ENCODE data around the gene PRKG1. TPM values are rescaled to one million over a fixed set of nuclear protein-coding genes. Genes with fewer than 3 reads are reported as not detected.

Gene PRKG1
- total and polyA plus RNA-seq, 2 experiments from 2014 or later: 18.2 to 21.1 TPM

DNA sequence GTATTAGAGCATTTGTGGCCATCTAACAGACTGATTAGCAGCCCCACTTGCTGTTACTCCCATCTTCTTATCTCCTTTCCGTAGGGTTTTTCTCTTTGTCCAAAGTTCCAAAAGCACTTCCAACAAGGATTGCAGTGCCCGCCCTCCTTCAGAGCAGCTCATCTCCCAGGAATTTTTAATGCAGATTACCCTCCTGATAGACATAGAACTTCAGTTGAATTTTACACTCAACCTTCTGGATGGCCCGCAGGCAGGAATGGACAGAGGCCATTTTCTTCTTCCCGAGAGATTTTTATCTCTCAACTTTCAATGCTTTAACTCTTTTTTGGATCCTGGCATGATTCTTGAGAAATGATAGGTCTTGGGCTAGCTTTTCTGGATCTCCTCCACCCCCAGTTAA lies 23.3 kb downstream of the PRKG1 start:
- DNase-seq (ENCODE audit: low spot score): no peak
- H3K4me3 Mint-ChIP-seq: no peak overlapping the region

More for the DNA sequence above, 23.3 kb downstream of the PRKG1 start:
- H3K27me3 Mint-ChIP-seq (ENCODE audit: insufficient read depth, low read depth, poor library complexity): no peaks in the 10 kb centered on the region
- Histone ChIP-seq H3K4me3 (no peak overlapping the region), H3K36me3 (ENCODE audit: insufficient read depth) (no peaks in the 10 kb centered on the region), H3K27ac (ENCODE audit: low read depth) (no peak overlapping the region), H4K20me1 (replicated peaks; ENCODE audit: insufficient read depth) (no peaks in the 10 kb centered on the region), H3K79me2 (replicated peaks; ENCODE audit: insufficient read depth) (no peaks in the 10 kb centered on the region; the same call in 1 of the 2 replicates), H3K4me2 (no peak overlapping the region), H3F3A (replicated peaks; ENCODE audit: low read depth) (no peaks in the 10 kb centered on the region), H3K4me1 (ENCODE audit: insufficient read depth) (no peaks in the 10 kb centered on the region; the same call in none of the 2 replicates), H3K9me2 (ENCODE audit: insufficient read depth) (no peaks in the 10 kb centered on the region), H2AFZ (no peak overlapping the region), H3K27me3 (ENCODE audit: insufficient read depth) (no peaks in the 10 kb centered on the region)
- no peak overlapping the region for H3K27ac Mint-ChIP-seq
- no peak for ATAC-seq
- peaks cover 11% of the 10 kb centered on the region; the same call in 2 of the 3 replicates for H3K4me1 Mint-ChIP-seq
- no peaks in the 10 kb centered on the region for H3K9me3 Mint-ChIP-seq
- TF ChIP-seq JUNB (IDR thresholded peaks at IDR 0.05; ENCODE audit: unreplicated experiment): no peak
- TF ChIP-seq POLR2AphosphoS5 (IDR thresholded peaks at IDR 0.05; ENCODE audit: low read depth): no peak
- TF ChIP-seq EZH2 (IDR thresholded peaks at IDR 0.05; ENCODE audit: low read depth, unreplicated experiment): no peak
- no peak for TF ChIP-seq CTCF (conservative IDR thresholded peaks at IDR 0.05; ENCODE audit: low read depth in 2 of 2)
- TF ChIP-seq CREB1 (CRISPR knock-in tag; IDR thresholded peaks at IDR 0.05; ENCODE audit: low read depth): no peak
- TF ChIP-seq, protein P1, sequence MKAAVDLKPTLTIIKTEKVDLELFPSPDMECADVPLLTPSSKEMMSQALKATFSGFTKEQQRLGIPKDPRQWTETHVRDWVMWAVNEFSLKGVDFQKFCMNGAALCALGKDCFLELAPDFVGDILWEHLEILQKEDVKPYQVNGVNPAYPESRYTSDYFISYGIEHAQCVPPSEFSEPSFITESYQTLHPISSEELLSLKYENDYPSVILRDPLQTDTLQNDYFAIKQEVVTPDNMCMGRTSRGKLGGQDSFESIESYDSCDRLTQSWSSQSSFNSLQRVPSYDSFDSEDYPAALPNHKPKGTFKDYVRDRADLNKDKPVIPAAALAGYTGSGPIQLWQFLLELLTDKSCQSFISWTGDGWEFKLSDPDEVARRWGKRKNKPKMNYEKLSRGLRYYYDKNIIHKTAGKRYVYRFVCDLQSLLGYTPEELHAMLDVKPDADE (IDR thresholded peaks at IDR 0.05): no peak
- no peak for TF ChIP-seq NANOG (IDR thresholded peaks at IDR 0.05; ENCODE audit: borderline replicate concordance)
- TF ChIP-seq ZNF331 (CRISPR knock-in tag; IDR thresholded peaks at IDR 0.05; ENCODE audit: low read depth): no peak
- no peak for TF ChIP-seq REST (IDR thresholded peaks at IDR 0.05; ENCODE audit: unreplicated experiment)
- no peak for TF ChIP-seq EZH2phosphoT487 (IDR thresholded peaks at IDR 0.05; ENCODE audit: unreplicated experiment)
- TF ChIP-seq, protein P2, sequence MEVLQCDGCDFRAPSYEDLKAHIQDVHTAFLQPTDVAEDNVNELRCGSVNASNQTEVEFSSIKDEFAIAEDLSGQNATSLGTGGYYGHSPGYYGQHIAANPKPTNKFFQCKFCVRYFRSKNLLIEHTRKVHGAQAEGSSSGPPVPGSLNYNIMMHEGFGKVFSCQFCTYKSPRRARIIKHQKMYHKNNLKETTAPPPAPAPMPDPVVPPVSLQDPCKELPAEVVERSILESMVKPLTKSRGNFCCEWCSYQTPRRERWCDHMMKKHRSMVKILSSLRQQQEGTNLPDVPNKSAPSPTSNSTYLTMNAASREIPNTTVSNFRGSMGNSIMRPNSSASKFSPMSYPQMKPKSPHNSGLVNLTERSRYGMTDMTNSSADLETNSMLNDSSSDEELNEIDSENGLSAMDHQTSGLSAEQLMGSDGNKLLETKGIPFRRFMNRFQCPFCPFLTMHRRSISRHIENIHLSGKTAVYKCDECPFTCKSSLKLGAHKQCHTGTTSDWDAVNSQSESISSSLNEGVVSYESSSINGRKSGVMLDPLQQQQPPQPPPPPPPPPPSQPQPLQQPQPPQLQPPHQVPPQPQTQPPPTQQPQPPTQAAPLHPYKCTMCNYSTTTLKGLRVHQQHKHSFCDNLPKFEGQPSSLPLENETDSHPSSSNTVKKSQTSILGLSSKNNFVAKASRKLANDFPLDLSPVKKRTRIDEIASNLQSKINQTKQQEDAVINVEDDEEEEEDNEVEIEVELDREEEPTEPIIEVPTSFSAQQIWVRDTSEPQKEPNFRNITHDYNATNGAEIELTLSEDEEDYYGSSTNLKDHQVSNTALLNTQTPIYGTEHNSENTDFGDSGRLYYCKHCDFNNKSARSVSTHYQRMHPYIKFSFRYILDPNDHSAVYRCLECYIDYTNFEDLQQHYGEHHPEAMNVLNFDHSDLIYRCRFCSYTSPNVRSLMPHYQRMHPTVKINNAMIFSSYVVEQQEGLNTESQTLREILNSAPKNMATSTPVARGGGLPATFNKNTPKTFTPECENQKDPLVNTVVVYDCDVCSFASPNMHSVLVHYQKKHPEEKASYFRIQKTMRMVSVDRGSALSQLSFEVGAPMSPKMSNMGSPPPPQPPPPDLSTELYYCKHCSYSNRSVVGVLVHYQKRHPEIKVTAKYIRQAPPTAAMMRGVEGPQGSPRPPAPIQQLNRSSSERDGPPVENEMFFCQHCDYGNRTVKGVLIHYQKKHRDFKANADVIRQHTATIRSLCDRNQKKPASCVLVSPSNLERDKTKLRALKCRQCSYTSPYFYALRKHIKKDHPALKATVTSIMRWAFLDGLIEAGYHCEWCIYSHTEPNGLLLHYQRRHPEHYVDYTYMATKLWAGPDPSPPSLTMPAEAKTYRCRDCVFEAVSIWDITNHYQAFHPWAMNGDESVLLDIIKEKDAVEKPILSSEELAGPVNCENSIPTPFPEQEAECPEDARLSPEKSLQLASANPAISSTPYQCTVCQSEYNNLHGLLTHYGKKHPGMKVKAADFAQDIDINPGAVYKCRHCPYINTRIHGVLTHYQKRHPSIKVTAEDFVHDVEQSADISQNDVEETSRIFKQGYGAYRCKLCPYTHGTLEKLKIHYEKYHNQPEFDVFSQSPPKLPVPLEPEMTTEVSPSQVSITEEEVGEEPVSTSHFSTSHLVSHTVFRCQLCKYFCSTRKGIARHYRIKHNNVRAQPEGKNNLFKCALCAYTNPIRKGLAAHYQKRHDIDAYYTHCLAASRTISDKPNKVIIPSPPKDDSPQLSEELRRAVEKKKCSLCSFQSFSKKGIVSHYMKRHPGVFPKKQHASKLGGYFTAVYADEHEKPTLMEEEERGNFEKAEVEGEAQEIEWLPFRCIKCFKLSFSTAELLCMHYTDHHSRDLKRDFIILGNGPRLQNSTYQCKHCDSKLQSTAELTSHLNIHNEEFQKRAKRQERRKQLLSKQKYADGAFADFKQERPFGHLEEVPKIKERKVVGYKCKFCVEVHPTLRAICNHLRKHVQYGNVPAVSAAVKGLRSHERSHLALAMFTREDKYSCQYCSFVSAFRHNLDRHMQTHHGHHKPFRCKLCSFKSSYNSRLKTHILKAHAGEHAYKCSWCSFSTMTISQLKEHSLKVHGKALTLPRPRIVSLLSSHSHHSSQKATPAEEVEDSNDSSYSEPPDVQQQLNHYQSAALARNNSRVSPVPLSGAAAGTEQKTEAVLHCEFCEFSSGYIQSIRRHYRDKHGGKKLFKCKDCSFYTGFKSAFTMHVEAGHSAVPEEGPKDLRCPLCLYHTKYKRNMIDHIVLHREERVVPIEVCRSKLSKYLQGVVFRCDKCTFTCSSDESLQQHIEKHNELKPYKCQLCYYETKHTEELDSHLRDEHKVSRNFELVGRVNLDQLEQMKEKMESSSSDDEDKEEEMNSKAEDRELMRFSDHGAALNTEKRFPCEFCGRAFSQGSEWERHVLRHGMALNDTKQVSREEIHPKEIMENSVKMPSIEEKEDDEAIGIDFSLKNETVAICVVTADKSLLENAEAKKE (CRISPR knock-in tag; IDR thresholded peaks at IDR 0.05): no peak
- no peak for TF ChIP-seq ZNF114 (CRISPR knock-in tag; IDR thresholded peaks at IDR 0.05)
- TF ChIP-seq STAT1 (IDR thresholded peaks at IDR 0.05; ENCODE audit: unreplicated experiment): no peak
- no peaks in the 10 kb centered on the region for H3K36me3 Mint-ChIP-seq (ENCODE audit: low read depth)

Data from GM23338 (cell line).